AG20443 (cell line): ENCODE measurements around the gene PCDHAC2.

Experiments used
- DNase-seq: peaks from one replicate; pipeline ENCODE4 v3.0.0; 2012; ENCODE audit warnings: low spot score, mixed read lengths

PCDHAC2 gene

GRCh38 chr5:140966293-140967225 lies at the start of gene PCDHAC2:
PCDHAC2 (plus strand) TSS chr5:140966476; CDS start chr5:140966767, 291 bp downstream.
- peak; percentile 24 for DNase-seq

GRCh38 chr5:140923601-140924000 lies 42.7 kb upstream of the PCDHAC2 start:
- DNase-seq = no peak

GRCh38 chr5:140925806-140926442 lies 40.4 kb upstream of the PCDHAC2 start, which contains the start of gene PCDHAC1:
PCDHAC1 (plus strand) TSS chr5:140926299; CDS start chr5:140926893, 594 bp downstream.
- no peak for DNase-seq

- DNase-seq = peak; percentile 78
Observed at GRCh38 chr5:140926443-140927227, 39.6 kb upstream of the PCDHAC2 start.

GRCh38 chr5:140927228-140927573 lies 39.1 kb upstream of the PCDHAC2 start:
- DNase-seq = no peak

- no peak for DNase-seq
Observed at GRCh38 chr5:140934964-140935606, 31.2 kb upstream of the PCDHAC2 start.

- no peak for DNase-seq
Observed at GRCh38 chr5:140946578-140946977, 19.7 kb upstream of the PCDHAC2 start.

- no peak for DNase-seq
Observed at GRCh38 chr5:140951636-140952035, 14.6 kb upstream of the PCDHAC2 start.

GRCh38 chr5:140953234-140953633 lies 13.0 kb upstream of the PCDHAC2 start:
- DNase-seq = no peak

- no peak for DNase-seq
Observed at GRCh38 chr5:140962190-140962589, 4.1 kb upstream of the PCDHAC2 start.

- no peak for DNase-seq
Observed at GRCh38 chr5:140964356-140964755, 1.9 kb upstream of the PCDHAC2 start.

- no peak for DNase-seq
Observed at GRCh38 chr5:140965905-140966292, 377 bp upstream of the PCDHAC2 start.

GRCh38 chr5:140967226-140967893 lies 1.1 kb downstream of the PCDHAC2 start:
- no peak for DNase-seq

GRCh38 chr5:140969880-140970279 lies 3.6 kb downstream of the PCDHAC2 start:
- DNase-seq = no peak

- no peak for DNase-seq
Observed at GRCh38 chr5:140973550-140973949, 7.3 kb downstream of the PCDHAC2 start.

GRCh38 chr5:140977003-140977402 lies 10.7 kb downstream of the PCDHAC2 start:
- no peak for DNase-seq

GRCh38 chr5:140978260-140978659 lies 12.0 kb downstream of the PCDHAC2 start:
- no peak for DNase-seq

- no peak for DNase-seq
Observed at GRCh38 chr5:140978983-140979382, 12.7 kb downstream of the PCDHAC2 start.

GRCh38 chr5:140982083-140982716 lies 15.9 kb downstream of the PCDHAC2 start:
- no peak for DNase-seq

- DNase-seq = no peak
Observed at GRCh38 chr5:140986117-140986521, 19.8 kb downstream of the PCDHAC2 start.

GRCh38 chr5:140988100-140988499 lies 21.8 kb downstream of the PCDHAC2 start:
- DNase-seq = no peak
